ENCODE measurements around the gene ADAMTS13. TPM values are rescaled to one million over a fixed set of nuclear protein-coding genes. Genes with fewer than 3 reads are reported as not detected.
"Not testable (repeated sequence)": the region's sequence is repeated elsewhere in the genome, so short reads cannot be mapped to it uniquely, and the experiment has no call there.

ADAMTS13 gene
- total RNA-seq = 2.0 and 2.4 TPM in 2 replicates

- H3K36me3 ChIP-seq (ENCODE audit: control insufficient read depth, insufficient read depth, low read length) = no peaks in the 10 kb centered on the region
- peak; percentile 11 for TF ChIP-seq CTCF (IDR thresholded peaks at IDR 0.05; ENCODE audit: insufficient read depth, low read length, poor library complexity, severe bottlenecking)
- no peak for DNase-seq (ENCODE audit: low read depth)
These were observed at the start of gene ADAMTS13 for GRCh38 chr9:133421615-133422542. Gene ADAMTS13, plus strand, starts transcription at chr9:133422367. Its CDS starts 77 bp downstream, at chr9:133422444.

DNA sequence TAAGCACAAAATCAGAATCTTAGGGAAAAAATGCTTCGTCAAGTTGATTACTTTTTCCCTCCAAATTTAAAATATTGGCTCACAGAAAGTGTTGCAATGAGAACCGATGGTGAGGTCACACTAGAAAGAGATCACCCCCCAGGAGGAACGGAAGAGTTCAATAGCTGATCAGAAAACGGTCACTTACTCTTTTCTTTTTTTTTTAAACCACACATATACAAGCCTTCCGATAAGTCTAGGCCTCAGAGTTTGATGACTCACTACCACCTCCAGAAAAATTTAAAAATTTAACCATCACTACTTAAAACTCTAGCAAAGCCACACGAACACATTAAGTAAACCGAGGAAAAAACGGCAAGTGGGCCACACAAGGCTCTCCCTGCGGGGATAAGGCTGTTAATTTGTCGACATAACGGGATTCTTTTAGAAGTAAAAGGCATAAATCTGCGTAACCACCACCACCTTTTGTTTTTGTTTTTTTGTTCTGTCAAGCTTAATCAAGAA, 47.5 kb upstream of the ADAMTS13 start:
- Histone ChIP-seq H3K27me3 (ENCODE audit: control insufficient read depth, insufficient read depth, low read length) (no peaks in the 10 kb centered on the region), H3K36me3 (ENCODE audit: control insufficient read depth, insufficient read depth, low read length) (peaks cover 2% of the 10 kb centered on the region), H3K4me3 (ENCODE audit: low read depth, low read length) (peak overlapping the region; percentile 79)
- TF ChIP-seq CTCF (IDR thresholded peaks at IDR 0.05; ENCODE audit: insufficient read depth, low read length, poor library complexity, severe bottlenecking) = no peak
- DNase-seq (ENCODE audit: low read depth) = no peak

More at GRCh38 chr9:133421615-133422542, at the start of gene ADAMTS13:
- peaks cover 15% of the 10 kb centered on the region for H3K27me3 ChIP-seq (ENCODE audit: control insufficient read depth, insufficient read depth, low read length)
- no peak within 1 kb of the TSS for H3K4me3 ChIP-seq (ENCODE audit: low read depth, low read length)

DNA sequence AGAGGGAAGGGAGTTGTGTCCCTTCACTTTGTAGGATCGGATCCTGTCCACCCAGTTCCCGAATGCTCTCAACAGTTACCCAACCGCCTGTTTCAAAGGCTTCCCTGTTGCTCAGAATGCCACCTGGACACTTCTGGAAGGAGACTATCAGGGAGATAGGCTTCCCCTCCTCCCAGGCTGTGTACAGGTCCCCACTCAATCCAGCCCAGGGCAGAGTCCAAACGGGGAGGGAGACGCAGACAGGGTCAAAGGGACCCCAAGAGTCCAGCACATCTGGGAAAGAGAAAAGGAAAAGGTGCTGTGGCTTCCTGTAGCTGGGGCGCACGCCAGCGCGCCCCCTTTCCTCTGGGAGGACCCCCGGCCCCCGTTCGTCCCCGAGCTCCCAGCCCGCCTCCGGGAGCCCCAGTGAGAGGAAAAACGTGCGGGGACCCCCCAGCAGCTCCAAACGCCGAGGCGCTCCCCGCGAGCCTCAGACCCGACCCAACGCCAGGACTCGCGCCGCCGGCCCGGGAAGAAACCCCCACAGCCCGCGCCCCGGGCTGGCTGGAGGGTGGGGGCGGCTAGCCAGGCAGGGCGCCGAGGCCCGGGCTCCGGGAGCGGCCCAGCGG, 46.9 kb upstream of the ADAMTS13 start:
- Histone ChIP-seq H3K27me3 (ENCODE audit: control insufficient read depth, insufficient read depth, low read length) (no peaks in the 10 kb centered on the region), H3K36me3 (ENCODE audit: control insufficient read depth, insufficient read depth, low read length) (no peaks in the 10 kb centered on the region), H3K4me3 (ENCODE audit: low read depth, low read length) (peak overlapping the region; percentile 79)
- no peak for DNase-seq (ENCODE audit: low read depth)
- TF ChIP-seq CTCF (IDR thresholded peaks at IDR 0.05; ENCODE audit: insufficient read depth, low read length, poor library complexity, severe bottlenecking) = no peak

- peak; percentile 80 for DNase-seq (ENCODE audit: low read depth)
- H3K4me3 ChIP-seq (ENCODE audit: low read depth, low read length) = peak within 1 kb of the TSS; percentile 80
- TF ChIP-seq CTCF (IDR thresholded peaks at IDR 0.05; ENCODE audit: insufficient read depth, low read length, poor library complexity, severe bottlenecking) = no peak
- no peaks in the 10 kb centered on the region for H3K27me3 ChIP-seq (ENCODE audit: control insufficient read depth, insufficient read depth, low read length)
- no peaks in the 10 kb centered on the region for H3K36me3 ChIP-seq (ENCODE audit: control insufficient read depth, insufficient read depth, low read length)
These were observed 46.2 kb upstream of the ADAMTS13 start, which contains the start of the genes STKLD1 and SURF4 for GRCh38 chr9:133375724-133376654. Gene STKLD1, plus strand, starts transcription at chr9:133376366. Its CDS starts 108 bp downstream, at chr9:133376474. Gene SURF4, minus strand, starts transcription at chr9:133376060. Its CDS starts 91 bp downstream, at chr9:133375969.

DNA sequence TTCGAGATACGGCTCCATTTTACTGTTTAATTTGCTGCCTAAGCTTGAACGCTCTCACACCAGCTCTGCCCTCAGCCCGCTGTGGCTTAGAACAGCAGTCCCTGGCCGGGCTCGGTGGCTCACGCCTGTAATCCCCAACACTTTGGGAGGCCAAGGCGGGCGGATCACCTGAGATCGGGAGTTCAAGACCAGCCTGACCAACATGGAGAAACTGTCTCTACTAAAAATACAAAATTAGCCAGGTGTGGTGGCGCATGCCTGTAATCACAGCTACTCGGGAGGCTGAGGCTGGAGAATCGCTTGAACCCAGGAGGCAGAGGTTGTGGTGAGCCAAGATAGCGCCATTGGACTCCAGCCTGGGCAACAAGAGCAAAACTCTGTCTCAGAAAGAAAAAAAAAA, 44.9 kb upstream of the ADAMTS13 start:
- DNase-seq (ENCODE audit: low read depth); H3K4me3 ChIP-seq (ENCODE audit: low read depth, low read length); H3K36me3 ChIP-seq (ENCODE audit: control insufficient read depth, insufficient read depth, low read length); H3K27me3 ChIP-seq (ENCODE audit: control insufficient read depth, insufficient read depth, low read length): not testable (repeated sequence)
